Measurements from ENCODE around the gene CNIH3.

The CNIH3 gene

GRCh38 chr1:224673141-224673540, 57.0 kb downstream of the CNIH3 start:
- H3K27me3 Mint-ChIP-seq (ENCODE audit: low read depth, poor library complexity): peaks cover 7% of the 10 kb centered on the region
- no peak overlapping the region for H3K27ac Mint-ChIP-seq
- H3K4me3 Mint-ChIP-seq: no peak overlapping the region
- TF ChIP-seq, protein P1, sequence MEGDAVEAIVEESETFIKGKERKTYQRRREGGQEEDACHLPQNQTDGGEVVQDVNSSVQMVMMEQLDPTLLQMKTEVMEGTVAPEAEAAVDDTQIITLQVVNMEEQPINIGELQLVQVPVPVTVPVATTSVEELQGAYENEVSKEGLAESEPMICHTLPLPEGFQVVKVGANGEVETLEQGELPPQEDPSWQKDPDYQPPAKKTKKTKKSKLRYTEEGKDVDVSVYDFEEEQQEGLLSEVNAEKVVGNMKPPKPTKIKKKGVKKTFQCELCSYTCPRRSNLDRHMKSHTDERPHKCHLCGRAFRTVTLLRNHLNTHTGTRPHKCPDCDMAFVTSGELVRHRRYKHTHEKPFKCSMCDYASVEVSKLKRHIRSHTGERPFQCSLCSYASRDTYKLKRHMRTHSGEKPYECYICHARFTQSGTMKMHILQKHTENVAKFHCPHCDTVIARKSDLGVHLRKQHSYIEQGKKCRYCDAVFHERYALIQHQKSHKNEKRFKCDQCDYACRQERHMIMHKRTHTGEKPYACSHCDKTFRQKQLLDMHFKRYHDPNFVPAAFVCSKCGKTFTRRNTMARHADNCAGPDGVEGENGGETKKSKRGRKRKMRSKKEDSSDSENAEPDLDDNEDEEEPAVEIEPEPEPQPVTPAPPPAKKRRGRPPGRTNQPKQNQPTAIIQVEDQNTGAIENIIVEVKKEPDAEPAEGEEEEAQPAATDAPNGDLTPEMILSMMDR (IDR thresholded peaks at IDR 0.05): no peak
- H3K9me3 Mint-ChIP-seq: no peaks in the 10 kb centered on the region
- H3K4me1 Mint-ChIP-seq: peaks cover 20% of the 10 kb centered on the region
- DNase-seq: no peak
- no peaks in the 10 kb centered on the region for H3K36me3 Mint-ChIP-seq (ENCODE audit: low read depth)

DNA sequence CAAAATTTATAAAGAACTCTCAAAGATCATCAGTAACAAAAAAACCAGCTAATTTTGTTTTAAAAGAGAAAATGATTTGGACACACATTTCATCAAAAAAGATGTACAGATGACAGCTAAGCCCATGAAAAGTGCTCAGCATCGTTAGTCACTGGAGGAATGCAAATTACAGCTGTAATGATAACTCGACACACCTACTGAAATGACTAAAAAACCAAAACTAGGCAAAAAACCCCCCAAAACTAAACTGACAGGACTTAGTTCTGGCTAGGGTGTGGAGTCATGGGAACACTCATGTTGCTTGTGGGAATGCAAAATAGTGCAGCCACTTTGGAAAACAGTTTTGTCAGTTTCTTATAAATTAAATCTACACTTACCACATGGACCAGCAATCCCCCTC, 59.5 kb downstream of the CNIH3 start:
- Mint-ChIP-seq H3K9me3 (no peaks in the 10 kb centered on the region), H3K27ac (no peak overlapping the region), H3K4me3 (no peak overlapping the region), H3K4me1 (peaks cover 41% of the 10 kb centered on the region), H3K36me3 (ENCODE audit: low read depth) (no peaks in the 10 kb centered on the region), H3K27me3 (ENCODE audit: low read depth, poor library complexity) (peaks cover 3% of the 10 kb centered on the region)
- TF ChIP-seq, protein P1 (IDR thresholded peaks at IDR 0.05): no peak
- no peak for DNase-seq

GRCh38 chr1:224676551-224676950, 60.4 kb downstream of the CNIH3 start:
- peaks cover 45% of the 10 kb centered on the region for H3K4me1 Mint-ChIP-seq
- H3K4me3 Mint-ChIP-seq: no peak overlapping the region
- no peaks in the 10 kb centered on the region for H3K36me3 Mint-ChIP-seq (ENCODE audit: low read depth)
- no peak for DNase-seq
- H3K9me3 Mint-ChIP-seq: no peaks in the 10 kb centered on the region
- TF ChIP-seq, protein P1 (IDR thresholded peaks at IDR 0.05): no peak
- peaks cover 3% of the 10 kb centered on the region for H3K27me3 Mint-ChIP-seq (ENCODE audit: low read depth, poor library complexity)
- no peak overlapping the region for H3K27ac Mint-ChIP-seq

- H3K4me1 Mint-ChIP-seq: peaks cover 49% of the 10 kb centered on the region
- H3K36me3 Mint-ChIP-seq (ENCODE audit: low read depth): no peaks in the 10 kb centered on the region
- H3K4me3 Mint-ChIP-seq: no peak overlapping the region
- no peaks in the 10 kb centered on the region for H3K9me3 Mint-ChIP-seq
- TF ChIP-seq, protein P1 (IDR thresholded peaks at IDR 0.05): no peak
- no peaks in the 10 kb centered on the region for H3K27me3 Mint-ChIP-seq (ENCODE audit: low read depth, poor library complexity)
- DNase-seq: no peak
- H3K27ac Mint-ChIP-seq: no peak overlapping the region
Measured at GRCh38 chr1:224678168-224678567, 62.1 kb downstream of the CNIH3 start.

GRCh38 chr1:224679606-224680005, 63.5 kb downstream of the CNIH3 start:
- Mint-ChIP-seq H3K4me3 (no peak overlapping the region), H3K36me3 (ENCODE audit: low read depth) (no peaks in the 10 kb centered on the region), H3K27ac (peak overlapping the region; percentile 57), H3K27me3 (ENCODE audit: low read depth, poor library complexity) (no peaks in the 10 kb centered on the region), H3K9me3 (no peaks in the 10 kb centered on the region), H3K4me1 (peaks cover 52% of the 10 kb centered on the region)
- no peak for DNase-seq
- TF ChIP-seq, protein P1 (IDR thresholded peaks at IDR 0.05): no peak

DNA sequence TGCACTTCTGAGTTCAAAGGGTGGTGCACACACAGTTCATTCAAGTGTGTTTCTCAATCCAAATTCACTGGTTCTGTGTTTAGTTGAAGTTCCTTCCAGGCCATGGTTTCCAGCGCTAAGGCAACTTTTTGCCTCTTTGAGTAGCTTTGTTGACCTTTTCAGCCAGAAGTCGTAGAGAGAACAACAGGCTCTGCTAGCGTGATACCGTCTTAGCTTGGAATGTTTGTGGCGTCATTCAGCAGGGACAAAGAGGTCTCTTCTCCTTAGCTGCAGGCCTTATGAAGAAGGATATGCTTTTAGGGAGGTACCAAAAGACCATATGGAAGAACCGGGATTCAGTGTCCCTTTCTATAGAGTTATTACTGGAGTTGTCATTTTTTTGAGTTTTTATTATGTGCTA, 65.7 kb downstream of the CNIH3 start:
- Mint-ChIP-seq H3K36me3 (ENCODE audit: low read depth) (no peaks in the 10 kb centered on the region), H3K27ac (no peak overlapping the region)

More for the DNA sequence above, 65.7 kb downstream of the CNIH3 start:
- H3K27me3 Mint-ChIP-seq (ENCODE audit: low read depth, poor library complexity): no peaks in the 10 kb centered on the region
- no peak for DNase-seq
- TF ChIP-seq, protein P1 (IDR thresholded peaks at IDR 0.05): no peak
- no peak overlapping the region for H3K4me3 Mint-ChIP-seq
- peaks cover 2% of the 10 kb centered on the region for H3K9me3 Mint-ChIP-seq
- peaks cover 52% of the 10 kb centered on the region for H3K4me1 Mint-ChIP-seq

All from nephron progenitor cell (in vitro differentiated cells).